Lung (tissue), 12 donors: Measurements from ENCODE around the gene MTHFD1. TPM values are rescaled to one million over a fixed set of nuclear protein-coding genes. Genes with fewer than 3 reads are reported as not detected.

Experiments
- ATAC-seq: fragments of 200-7000 bp; cut with Tn5 transposase; one replicate; pipeline ENCODE4 v1.9.1; 2020; ENCODE audit warnings: moderate number of reproducible peaks; ENCODE audit not compliant: insufficient read depth, low FRiP score
- DNase-seq, 3 donors: peaks; one replicate each; pipeline ENCODE4 v3.0.0-alpha.2; 2013 to 2017
- H3K27ac ChIP-seq, 2 donors: one replicate each; pipeline ENCODE4 v1.5.1; 2013; ENCODE audit warnings: mild to moderate bottlenecking in 2 of 2, moderate library complexity in 2 of 2, control low read depth in 1 of 2, inconsistent platforms in 1 of 2, low read depth in 1 of 2, low read length in 1 of 2
- H3K27me3 ChIP-seq, 3 donors: one replicate each; pipeline ENCODE4 v1.5.1; 2013; ENCODE audit warnings: low read length in 2 of 3; ENCODE audit not compliant: control insufficient read depth in 3 of 3, insufficient read depth in 3 of 3
- H3K36me3 ChIP-seq, 4 donors: one replicate each; pipeline ENCODE4 v1.5.1; 2013; ENCODE audit warnings: low read length in 4 of 4, mild to moderate bottlenecking in 1 of 4, moderate library complexity in 1 of 4; ENCODE audit not compliant: control insufficient read depth in 4 of 4, insufficient read depth in 4 of 4
- H3K4me1 ChIP-seq, 5 donors: one replicate each; pipeline ENCODE4 v1.5.1; 2013; ENCODE audit warnings: low read length in 5 of 5, mild to moderate bottlenecking in 2 of 5, moderate library complexity in 1 of 5; ENCODE audit not compliant: control insufficient read depth in 5 of 5, insufficient read depth in 5 of 5
- H3K4me3 ChIP-seq: one replicate; pipeline ENCODE4 v1.5.1; 2013; ENCODE audit warnings: mild to moderate bottlenecking, control low read depth, moderate library complexity
- H3K9ac ChIP-seq, 2 donors: one replicate each; pipeline ENCODE4 v1.5.1; 2013; ENCODE audit warnings: low read length in 2 of 2, control low read depth in 1 of 2; ENCODE audit not compliant: insufficient read depth in 1 of 2
- H3K9me3 ChIP-seq, 4 donors: one replicate each; pipeline ENCODE4 v1.5.1; 2013; ENCODE audit warnings: low read length in 3 of 4, mild to moderate bottlenecking in 1 of 4, moderate library complexity in 1 of 4; ENCODE audit not compliant: control insufficient read depth in 4 of 4, insufficient read depth in 3 of 4
- CTCF ChIP-seq: IDR thresholded peaks from 2 replicates; pipeline ENCODE4 v1.5.1; 2012; ENCODE audit warnings: mild to moderate bottlenecking; ENCODE audit errors: control extremely low read depth, extremely low read depth
- WGBS, 2 donors: extraction: QIAGEN DNeasy Blood & Tissue Kit; methylation state at CpG; one replicate each; pipeline ENCODE4 v1.1.7; 2013; 5-methylcytosine and 5-hydroxymethylcytosine counted together
- polyA plus RNA-seq, 2 donors: library from polyadenylated mRNA; stranded (reverse); fragments of 200-250 nt; gene quantifications; one replicate each; pipeline ENCODE4 v1.2.1, GENCODE V29; 2013
- total RNA-seq, 2 donors: library from RNA; depleted of rRNA in 1 of 2; stranded (reverse); fragments of >200 nt in 1 of 2; gene quantifications; one replicate each; pipeline ENCODE4 v1.2.1, GENCODE V29; 2014 to 2021
- donor health status: control.
- donor health status: control.
- donor health status: Bipolar disorder and iron deficiency.
- donor health status: healthy.
- donor health status: DM: yes; HTN: yes; CAD: no.

MTHFD1 gene
- total and polyA plus RNA-seq, 4 donors: 20.9 to 58.7 (median 29.1) TPM

GRCh38 chr14:64401949-64402348 lies 13.8 kb downstream of the MTHFD1 start:
- H3K4me3 ChIP-seq: no peak overlapping the region
- no peaks in the 10 kb centered on the region for H3K27me3 ChIP-seq
- no peaks in the 10 kb centered on the region for H3K9me3 ChIP-seq
- H3K27ac ChIP-seq: no peak overlapping the region
- DNase-seq: no peak
- H3K36me3 ChIP-seq: peaks cover 0 to 8% (median 3%) of the 10 kb centered on the region in 4 donors
- 56 to 87% methylated on average over 1 of the region's 1 CpG for WGBS, 2 donors
- H3K9ac ChIP-seq: no peak overlapping the region
- TF ChIP-seq CTCF: no peak
- no peak for ATAC-seq
- H3K4me1 ChIP-seq: peaks cover 0 to 3% (median 0%) of the 10 kb centered on the region in 5 donors

GRCh38 chr14:64405295-64405694 lies 17.1 kb downstream of the MTHFD1 start:
- ATAC-seq: no peak
- no peak overlapping the region for H3K4me3 ChIP-seq

GRCh38 chr14:64407329-64407728 lies 19.2 kb downstream of the MTHFD1 start:
- H3K9ac ChIP-seq: no peak overlapping the region
- WGBS, 2 donors: 97 to 100% methylated on average over 2 of the region's 2 CpGs
- H3K27me3 ChIP-seq: no peaks in the 10 kb centered on the region
- no peak for DNase-seq
- H3K36me3 ChIP-seq: peaks cover 2 to 6% (median 5%) of the 10 kb centered on the region in 4 donors
- ATAC-seq: no peak
- no peak overlapping the region for H3K27ac ChIP-seq
- H3K4me1 ChIP-seq: no peaks in the 10 kb centered on the region
- no peaks in the 10 kb centered on the region for H3K9me3 ChIP-seq
- no peak overlapping the region for H3K4me3 ChIP-seq
- TF ChIP-seq CTCF: no peak

More at GRCh38 chr14:64405295-64405694, 17.1 kb downstream of the MTHFD1 start:
- Histone ChIP-seq H3K27me3 (no peaks in the 10 kb centered on the region), H3K9me3 (no peaks in the 10 kb centered on the region), H3K36me3 (peaks cover 0 to 8% (median 3%) of the 10 kb centered on the region in 4 donors), H3K27ac (no peak overlapping the region), H3K4me1 (peaks cover 0 to 3% (median 0%) of the 10 kb centered on the region in 5 donors), H3K9ac (no peak overlapping the region)
- TF ChIP-seq CTCF: no peak
- no peak for DNase-seq
- 96 to 98% methylated on average over 4 of the region's 4 CpGs for WGBS, 2 donors
